H1 (cell line): ENCODE measurements around the gene IRF7. TPM values are rescaled to one million over a fixed set of nuclear protein-coding genes. Genes with fewer than 3 reads are reported as not detected.

Experiments
- CHD7 ChIP-seq: fragments of 300-600 bp; sonication (generic); IDR thresholded peaks from 2 replicates; pipeline ENCODE4 v1.7.1; 2012; ENCODE audit warnings: low read length, moderate library complexity, mild to moderate bottlenecking, inconsistent platforms; ENCODE audit not compliant: insufficient replicate concordance
- POU5F1 ChIP-seq: IDR thresholded peaks from 2 replicates; pipeline ENCODE4 v1.6.1; 2011; ENCODE audit warnings: low read depth, mild to moderate bottlenecking, low read length, moderate library complexity
- SUZ12 ChIP-seq: fragments of 200-600 bp; sonication (generic); IDR thresholded peaks from 2 replicates; pipeline ENCODE4 v1.6.1; 2012; ENCODE audit warnings: mild to moderate bottlenecking, inconsistent platforms, low read length, moderate library complexity, mixed read lengths
- polyA plus RNA-seq, 7 experiments: library from polyadenylated mRNA; depleted of rRNA in 3 of 7; stranded (reverse) in 5 of 7; unstranded in 2 of 7; fragments of >200 nt in 5 of 7; fragments of 200-250 nt in 2 of 7; gene quantifications; 1 replicate in 5 of 7; 2 replicates in 1 of 7; 4 replicates in 1 of 7; pipeline versions ENCODE4 v1.2.1 to v1.2.3, GENCODE V29; 2011 to 2013; ENCODE audit warnings: missing spikeins in 2 of 7, mixed read lengths in 2 of 7
- total RNA-seq: library from RNA; stranded (reverse); fragmentation: NEBNext Ultra II Directional; extraction: Animal tissue kit (Norgen Biotek cat#: 25700); gene quantifications from 2 replicates; pipeline ENCODE4 v1.2.1, GENCODE V29; 2021

IRF7 gene
- total and polyA plus RNA-seq, 2 of the 8 experiments (the other 6 are each of a cell fraction or from before 2014, with no cell fraction given) = 9.1 to 9.6 TPM

GRCh38 chr11:614021-614622, 1.6 kb downstream of the IRF7 start (continued):
- TF ChIP-seq CHD7 = no peak
- TF ChIP-seq SUZ12 = no peak
- no peak for TF ChIP-seq POU5F1
- TF ChIP-seq, all 59 proteins: peak for 0
